Measurements from ENCODE around the gene GAK.
"Not testable (repeated sequence)": the region's sequence is repeated elsewhere in the genome, so short reads cannot be mapped to it uniquely, and the experiment has no call there.

Gene GAK

GRCh38 chr4:929096-929765 is 2.9 kb downstream of the GAK start:
- in situ Hi-C loops (cut with MboI; ENCODE audit: low sequenced_read_pairs): no loop called here

DNA sequence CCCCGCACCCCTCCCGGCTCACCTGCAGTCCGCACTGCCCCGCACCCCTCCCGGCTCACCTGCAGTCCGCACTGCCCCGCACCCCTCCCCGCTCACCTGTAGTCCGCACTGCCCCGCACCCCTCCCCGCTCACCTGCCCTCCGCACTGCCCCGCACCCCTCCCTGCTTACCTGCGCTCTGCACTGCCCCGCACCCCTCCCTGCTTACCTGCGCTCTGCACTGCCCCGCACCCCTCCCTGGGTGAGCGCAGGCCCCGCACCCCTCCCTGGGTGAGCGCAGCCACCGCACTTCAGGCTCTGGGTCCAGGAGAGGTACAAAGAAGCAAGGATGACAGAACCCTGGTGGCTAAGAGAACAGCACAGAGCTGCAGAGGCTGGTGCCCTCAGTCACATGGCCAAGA is 4.5 kb downstream of the GAK start:
- in situ Hi-C loops (cut with MboI; ENCODE audit: low sequenced_read_pairs): not testable (repeated sequence)

- in situ Hi-C loops (cut with MboI; ENCODE audit: low sequenced_read_pairs): no loop called here
These were observed 5.6 kb downstream of the GAK start for GRCh38 chr4:926538-926937.

DNA sequence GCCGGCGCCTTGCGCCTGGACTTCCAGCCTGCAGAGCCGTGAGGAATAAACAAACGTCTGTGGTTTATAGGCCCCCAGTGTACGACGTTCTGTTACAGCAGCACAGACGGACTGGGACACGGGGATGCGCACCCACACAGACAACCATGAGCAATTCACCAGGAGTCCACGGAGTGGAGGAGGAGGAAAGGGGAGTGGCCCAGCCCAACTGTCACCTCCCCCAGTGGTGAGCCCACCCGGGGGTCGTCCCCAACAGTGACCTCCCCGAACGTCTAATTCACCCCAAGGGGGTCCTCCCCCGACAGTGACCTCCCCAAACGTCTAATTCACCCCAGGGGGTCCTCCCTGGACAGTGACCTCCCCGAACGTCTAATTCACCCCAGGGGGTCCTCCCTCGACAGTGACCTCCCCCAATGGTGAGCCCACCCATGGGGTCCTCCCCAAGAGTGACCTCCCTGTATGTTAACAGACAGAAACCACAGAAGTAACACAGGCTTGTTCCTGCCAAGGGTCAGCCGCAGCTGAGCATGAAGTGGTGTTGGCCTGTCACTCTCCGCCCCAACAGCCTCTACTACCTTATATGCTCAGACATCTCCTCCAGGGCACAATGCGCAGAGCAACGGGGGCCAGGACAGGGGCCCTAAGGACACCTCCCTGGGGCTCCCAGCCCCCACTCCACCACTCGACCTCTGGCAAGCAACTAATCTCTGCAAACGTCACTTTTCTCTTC is 6.2 kb downstream of the GAK start:
- in situ Hi-C loops (cut with MboI; ENCODE audit: low sequenced_read_pairs): no loop called here

DNA sequence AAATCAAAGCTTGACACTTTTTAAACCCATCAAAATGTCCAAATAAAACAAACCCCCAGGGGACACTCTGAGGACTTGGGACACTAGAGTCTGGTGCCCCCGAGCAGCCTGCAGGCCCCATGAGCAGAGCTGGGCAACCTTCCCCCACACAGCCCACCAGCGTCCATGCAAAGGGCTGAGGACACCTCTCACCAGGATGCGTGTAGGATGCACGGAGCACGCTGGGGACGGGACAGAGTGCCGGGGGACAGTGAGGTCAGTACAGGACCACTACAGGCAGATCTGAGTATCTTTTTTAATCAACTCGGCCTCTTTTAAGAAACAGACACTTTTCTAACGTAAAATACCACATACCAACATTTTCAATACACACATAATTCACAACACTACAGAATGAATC is 6.9 kb downstream of the GAK start:
- in situ Hi-C loops (cut with MboI; ENCODE audit: low sequenced_read_pairs): no loop called here

DNA sequence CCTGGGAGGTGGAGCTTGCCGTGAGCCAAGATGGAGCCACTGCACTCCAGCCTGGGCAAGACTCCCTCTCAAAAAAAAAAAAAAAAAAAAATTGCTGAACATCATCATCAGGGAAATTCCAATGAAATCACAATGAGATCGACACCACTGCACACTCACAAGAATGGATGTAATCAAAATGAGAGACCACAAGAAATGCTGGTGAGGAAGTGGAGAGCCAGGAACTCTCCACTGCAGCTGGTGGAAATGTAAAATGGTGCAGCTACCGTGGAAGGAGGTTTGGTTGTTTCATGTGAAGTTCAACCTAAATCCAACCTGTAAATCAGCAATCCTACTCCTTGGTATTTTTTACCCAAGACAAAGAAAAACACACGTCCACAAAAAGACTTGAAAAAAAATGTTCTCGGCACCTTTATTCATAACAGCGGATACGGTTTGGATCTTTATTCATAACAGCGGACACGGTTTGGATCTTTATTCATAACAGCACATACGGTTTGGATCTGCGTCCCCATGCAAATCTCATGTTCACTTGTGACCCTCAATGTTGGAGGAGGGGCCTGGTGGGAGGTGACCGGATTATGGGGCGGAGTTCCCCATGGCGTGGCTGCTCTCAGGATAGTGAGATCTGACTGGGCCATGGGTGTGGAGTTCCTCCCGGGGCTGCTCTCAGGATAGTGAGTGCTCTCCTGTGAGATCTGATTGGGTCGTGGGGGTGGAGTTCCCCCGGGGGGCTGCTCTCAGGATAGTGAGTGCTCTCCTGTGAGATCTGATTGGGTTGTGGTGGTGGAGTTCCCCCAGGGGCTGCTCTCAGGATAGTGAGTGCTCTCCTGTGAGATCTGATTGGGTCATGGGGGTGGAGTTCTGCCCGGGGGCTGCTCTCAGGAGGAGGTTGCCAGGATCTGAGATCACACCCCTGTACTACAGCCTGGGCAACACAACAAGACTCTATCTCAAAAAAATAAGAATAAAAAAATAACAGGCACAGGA is 7.7 kb downstream of the GAK start:
- in situ Hi-C loops (cut with MboI; ENCODE audit: low sequenced_read_pairs): no loop called here

DNA sequence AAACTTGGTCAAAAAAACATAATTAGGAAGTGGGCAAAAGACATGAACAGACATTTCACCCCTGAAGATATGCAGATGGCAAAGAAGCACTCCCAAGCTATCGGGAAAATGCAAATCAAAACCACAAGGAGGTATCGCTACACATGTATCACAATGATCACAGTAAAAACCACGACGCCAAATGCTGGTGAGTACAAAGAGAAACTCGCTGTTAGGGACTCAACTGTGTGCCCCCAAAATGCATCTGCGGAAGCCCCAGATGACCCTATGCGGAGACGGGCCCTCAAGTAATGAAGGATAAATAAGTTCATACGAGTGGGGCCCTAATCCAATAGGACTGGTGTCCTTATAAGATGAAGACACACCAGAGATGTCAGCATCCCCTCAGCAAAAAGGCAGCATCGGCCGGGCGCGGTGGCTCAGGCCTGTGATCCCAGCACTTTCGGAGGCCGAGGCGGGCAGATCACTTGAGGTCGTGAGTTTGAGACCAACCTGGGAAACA is 10.2 kb downstream of the GAK start:
- in situ Hi-C loops (cut with MboI; ENCODE audit: low sequenced_read_pairs): no loop called here

DNA sequence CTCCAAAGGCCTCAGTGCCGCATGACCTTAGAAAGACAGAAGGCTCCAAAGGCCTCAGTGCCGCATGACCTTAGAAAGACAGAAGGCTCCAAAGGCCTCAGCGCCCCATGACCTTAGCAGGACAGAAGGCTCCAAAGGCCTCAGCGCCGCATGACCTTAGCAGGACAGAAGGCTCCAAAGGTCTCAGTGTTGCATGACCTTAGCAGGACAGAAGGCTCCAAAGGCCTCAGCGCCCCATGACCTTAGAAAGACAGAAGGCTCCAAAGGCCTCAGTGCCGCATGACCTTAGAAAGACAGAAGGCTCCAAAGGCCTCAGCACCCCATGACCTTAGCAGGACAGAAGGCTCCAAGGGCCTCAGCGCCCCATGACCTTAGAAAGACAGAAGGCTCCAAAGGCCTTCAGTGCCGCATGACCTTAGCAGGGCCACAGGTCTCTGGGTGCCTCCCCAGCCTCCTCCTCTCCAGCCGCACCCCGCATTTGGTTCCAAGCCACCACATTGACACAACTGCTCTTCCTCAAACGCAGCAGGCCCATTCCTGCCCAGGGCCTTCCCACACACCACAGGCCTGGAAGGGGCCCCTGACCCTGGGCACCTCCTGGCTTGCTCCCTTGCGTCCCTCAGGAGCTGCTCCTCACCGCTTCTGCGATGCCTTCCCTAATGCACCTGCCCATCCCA is 13.0 kb downstream of the GAK start:
- in situ Hi-C loops (cut with MboI; ENCODE audit: low sequenced_read_pairs): not testable (repeated sequence)

DNA sequence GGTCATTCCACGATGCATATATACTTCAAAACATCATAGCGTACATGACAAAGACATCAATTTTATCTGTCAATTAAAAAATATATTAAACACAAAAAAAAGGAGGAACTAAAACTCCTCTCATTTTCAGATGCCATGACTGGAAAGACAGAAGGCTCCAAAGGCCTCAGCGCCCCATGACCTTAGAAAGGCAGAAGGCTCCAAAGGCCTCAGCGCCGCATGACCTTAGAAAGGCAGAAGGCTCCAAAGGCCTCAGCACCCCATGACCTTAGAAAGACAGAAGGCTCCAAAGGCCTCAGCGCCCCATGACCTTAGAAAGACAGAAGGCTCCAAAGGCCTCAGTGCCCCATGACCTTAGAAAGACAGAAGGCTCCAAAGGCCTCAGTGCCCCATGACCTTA is 13.5 kb downstream of the GAK start:
- in situ Hi-C loops (cut with MboI; ENCODE audit: low sequenced_read_pairs): not testable (repeated sequence)

- in situ Hi-C loops (cut with MboI; ENCODE audit: low sequenced_read_pairs): no loop called here
These were observed 14.1 kb downstream of the GAK start for GRCh38 chr4:917992-918391.

DNA sequence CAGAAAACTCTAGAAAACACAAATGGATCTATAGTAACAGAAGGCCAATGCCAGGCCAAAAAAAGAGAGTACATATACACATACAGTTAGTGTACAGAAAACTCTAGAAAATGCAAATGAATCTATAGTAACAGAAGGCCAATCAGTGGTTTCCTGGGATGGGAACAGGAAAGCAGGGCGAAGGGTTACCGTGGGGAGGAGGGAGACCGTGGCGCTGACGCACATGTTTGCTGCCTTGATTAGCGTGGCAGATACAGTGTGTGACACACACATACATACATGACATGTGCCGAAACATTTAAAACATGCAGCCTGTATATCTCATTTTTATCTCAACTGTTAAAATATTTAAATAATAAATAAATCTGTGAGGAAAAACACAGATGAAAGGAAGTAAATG is 14.7 kb downstream of the GAK start:
- in situ Hi-C loops (cut with MboI; ENCODE audit: low sequenced_read_pairs): no loop called here

- in situ Hi-C loops (cut with MboI; ENCODE audit: low sequenced_read_pairs): no loop called here
These were observed 16.5 kb downstream of the GAK start for GRCh38 chr4:915595-915994.

- in situ Hi-C loops (cut with MboI; ENCODE audit: low sequenced_read_pairs): no loop called here
These were observed 17.1 kb downstream of the GAK start for GRCh38 chr4:915041-915474.

DNA sequence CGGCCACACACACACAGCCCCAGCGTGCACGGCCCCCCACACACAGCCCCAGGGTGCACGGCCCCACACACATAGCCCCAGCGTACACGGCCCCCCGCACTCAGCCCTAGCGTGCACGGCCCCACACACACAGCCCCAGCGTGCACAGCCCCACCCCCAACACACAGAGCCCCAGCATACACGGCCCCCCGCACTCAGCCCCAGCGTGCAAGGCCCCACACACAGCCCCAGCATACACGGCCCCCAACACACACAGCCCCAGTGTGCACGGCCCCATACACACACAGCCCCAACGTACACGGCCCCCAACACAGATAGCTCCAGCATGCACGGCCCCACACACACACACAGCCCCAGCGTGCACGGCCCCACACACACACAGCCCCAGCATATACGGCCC is 17.6 kb downstream of the GAK start:
- in situ Hi-C loops (cut with MboI; ENCODE audit: low sequenced_read_pairs): no loop called here

GRCh38 chr4:913280-913618 is 18.9 kb downstream of the GAK start:
- in situ Hi-C loops (cut with MboI; ENCODE audit: low sequenced_read_pairs): no loop called here

- in situ Hi-C loops (cut with MboI; ENCODE audit: low sequenced_read_pairs): no loop called here
These were observed 19.4 kb downstream of the GAK start for GRCh38 chr4:912548-913279.

DNA sequence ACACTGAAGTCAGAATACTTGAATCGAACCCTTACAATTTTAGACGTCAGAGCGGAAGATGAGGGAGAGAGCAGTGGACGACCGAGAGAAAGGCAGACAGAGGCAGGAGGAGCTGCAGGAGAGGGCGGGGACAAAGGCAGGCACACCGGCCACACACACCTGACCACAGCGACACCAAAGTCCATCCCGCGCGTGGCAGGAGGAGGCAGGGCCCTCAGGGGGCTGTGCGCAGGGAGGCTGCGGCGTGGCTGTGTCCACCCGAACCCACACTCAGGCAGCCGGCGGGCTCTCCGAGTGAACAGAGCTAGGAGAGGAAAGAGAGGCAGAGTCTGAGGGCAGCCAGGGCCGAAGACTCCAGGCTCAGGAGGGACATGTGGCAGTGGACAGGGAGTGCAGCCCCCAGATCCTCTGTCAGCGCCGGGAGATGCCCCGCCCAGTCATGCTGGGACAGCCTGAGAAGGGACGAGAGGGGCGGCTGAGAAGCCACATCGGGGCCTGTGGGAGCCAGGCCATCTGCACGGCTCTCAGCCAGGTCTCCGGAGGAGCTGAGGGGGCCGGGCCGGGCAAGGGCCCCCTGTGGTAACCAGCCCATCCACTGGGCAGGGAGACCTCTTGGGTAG is 20.1 kb downstream of the GAK start:
- in situ Hi-C loops (cut with MboI; ENCODE audit: low sequenced_read_pairs): no loop called here

GRCh38 chr4:911221-911751 is 20.8 kb downstream of the GAK start:
- in situ Hi-C loops (cut with MboI; ENCODE audit: low sequenced_read_pairs): no loop called here

- in situ Hi-C loops (cut with MboI; ENCODE audit: low sequenced_read_pairs): no loop called here
These were observed 21.6 kb downstream of the GAK start for GRCh38 chr4:910366-911091.

All from HL-60/S4 treated with phorbol 12-myristate 13-acetate at 8.2 ng/mL for 4 days and 3 days (cell line).